WTC11 (cell line): Measurements from ENCODE around the gene CD247. TPM values are rescaled to one million over a fixed set of nuclear protein-coding genes. Genes with fewer than 3 reads are reported as not detected.

Source experiments
- ATAC-seq: fragments of 200-7000 bp; cut with Tn5 transposase; 2 replicates; pipeline ENCODE4 v1.10.0; 2021; ENCODE audit warnings: mild to moderate bottlenecking, moderate library complexity
- Bru-seq: library from RNA; stranded (reverse); fragments of 400-500 nt; gene quantifications from one replicate; lab custom pipeline; 2021; lab: Mats Ljungman, UMichigan
- CTCF ChIA-PET: fragments of 300-600 bp; sonication (Branson Sonifier 250); formaldehyde crosslinking; loops from one replicate; lab custom pipeline; 2021; ENCODE audit warnings: antibody characterized with exemption; lab: Charles Lee
- POLR2A ChIA-PET: fragments of 350-600 bp; sonication (Branson Sonifier 250); formaldehyde crosslinking; loops from one replicate; lab custom pipeline; 2021; ENCODE audit warnings: antibody characterized with exemption; lab: Charles Lee
- DNase-seq: peaks from one replicate; pipeline ENCODE4 v3.0.0; 2021; ENCODE audit warnings: low spot score
- H3K27ac Mint-ChIP-seq: 2 replicates; pipeline ENCODE4 v1.8.0; 2021; ENCODE audit warnings: mixed read lengths
- H3K27me3 Mint-ChIP-seq: 2 replicates; pipeline ENCODE4 v1.8.0; 2021; ENCODE audit warnings: low read depth, mild to moderate bottlenecking, moderate library complexity, mixed read lengths
- H3K36me3 Mint-ChIP-seq: 2 replicates; pipeline ENCODE4 v1.8.0; 2021; ENCODE audit warnings: mixed read lengths
- H3K4me1 Mint-ChIP-seq: 2 replicates; pipeline ENCODE4 v1.8.0; 2022; ENCODE audit warnings: mixed read lengths
- H3K4me3 Mint-ChIP-seq: 2 replicates; pipeline ENCODE4 v1.8.0; 2021; ENCODE audit warnings: mild to moderate bottlenecking, moderate library complexity, mixed read lengths
- H3K9me3 Mint-ChIP-seq: 2 replicates; pipeline ENCODE4 v1.8.0; 2021; ENCODE audit warnings: mixed read lengths
- ETV6 ChIP-seq: sonication (generic); formaldehyde crosslinking; IDR thresholded peaks from 2 replicates; pipeline ENCODE4 v1.8.1; 2022; ENCODE audit warnings: mild to moderate bottlenecking, missing genetic modification reagents
- FOXJ3 ChIP-seq: sonication (generic); formaldehyde crosslinking; IDR thresholded peaks from 2 replicates; pipeline ENCODE4 v1.9.0; 2021; ENCODE audit warnings: missing genetic modification reagents, mild to moderate bottlenecking, borderline replicate concordance
- FOXK1 ChIP-seq: sonication (generic); formaldehyde crosslinking; IDR thresholded peaks from 2 replicates; pipeline ENCODE4 v1.8.0; 2022; ENCODE audit warnings: mild to moderate bottlenecking, moderate library complexity, missing genetic modification reagents
- GABPB1 ChIP-seq: sonication (generic); formaldehyde crosslinking; IDR thresholded peaks from 2 replicates; pipeline ENCODE4 v1.8.1; 2023; ENCODE audit warnings: mild to moderate bottlenecking, missing genetic modification reagents
- GTF2I ChIP-seq: fragments of 250-450 bp; sonication (Bioruptor Pico); conservative IDR thresholded peaks from 2 replicates; pipeline ENCODE4 v1.4.0; 2021; ENCODE audit warnings: mild to moderate bottlenecking
- NFATC4 ChIP-seq: fragments of 250-450 bp; sonication (Bioruptor Pico); IDR thresholded peaks from 2 replicates; pipeline ENCODE4 v1.9.0; 2021; ENCODE audit warnings: mild to moderate bottlenecking
- NFE2L1 ChIP-seq: sonication (generic); formaldehyde crosslinking; IDR thresholded peaks from 2 replicates; pipeline ENCODE4 v1.8.1; 2023; ENCODE audit warnings: missing genetic modification reagents
- NR2C2 ChIP-seq: sonication (generic); formaldehyde crosslinking; IDR thresholded peaks from 2 replicates; pipeline ENCODE4 v1.8.0; 2022; ENCODE audit warnings: mild to moderate bottlenecking, missing genetic modification reagents
- OVOL2 ChIP-seq: fragments of 250-450 bp; sonication (Bioruptor Pico); IDR thresholded peaks from 2 replicates; pipeline ENCODE4 v1.9.0; 2021; ENCODE audit warnings: mild to moderate bottlenecking, borderline replicate concordance
- SMAD4 ChIP-seq: sonication (generic); formaldehyde crosslinking; IDR thresholded peaks from 2 replicates; pipeline ENCODE4 v1.8.0; 2022; ENCODE audit warnings: mild to moderate bottlenecking, missing genetic modification reagents
- SOX15 ChIP-seq: fragments of 250-450 bp; sonication (Bioruptor Pico); IDR thresholded peaks from 2 replicates; pipeline ENCODE4 v1.9.0; 2021; ENCODE audit warnings: mild to moderate bottlenecking
- ZNF219 ChIP-seq: sonication (generic); formaldehyde crosslinking; IDR thresholded peaks from 2 replicates; pipeline ENCODE4 v1.8.0; 2023; ENCODE audit warnings: missing genetic modification reagents, mild to moderate bottlenecking, borderline replicate concordance
- ZNF232 ChIP-seq: sonication (generic); formaldehyde crosslinking; IDR thresholded peaks from 2 replicates; pipeline ENCODE4 v1.8.0; 2022; ENCODE audit warnings: mild to moderate bottlenecking, missing genetic modification reagents
- long read RNA-seq, 3 experiments: library from RNA in 1 of 3; library from capped mRNA in 1 of 3; library from polyadenylated mRNA in 1 of 3; unstranded in 2 of 3; stranded (forward) in 1 of 3; transcript quantifications; one replicate each; pipeline ENCODE4 v2.0.0, GENCODE V29; 2021
- total RNA-seq: library from RNA; stranded (reverse); gene quantifications from 3 replicates; pipeline ENCODE4 v1.2.3, GENCODE V29; 2021
- TF ChIP-seq, protein P1 (sequence below): sonication (generic); formaldehyde crosslinking; conservative IDR thresholded peaks from 2 replicates; pipeline ENCODE4 v1.8.1; 2022; ENCODE audit warnings: mild to moderate bottlenecking, missing genetic modification reagents
- TF ChIP-seq, protein P2 (sequence below): fragments of 250-450 bp; sonication (Bioruptor Pico); IDR thresholded peaks from 2 replicates; pipeline ENCODE4 v1.9.0; 2021; ENCODE audit warnings: moderate library complexity, mild to moderate bottlenecking, inconsistent platforms, borderline replicate concordance
- TF ChIP-seq, protein P3 (sequence below): sonication (generic); formaldehyde crosslinking; IDR thresholded peaks from 2 replicates; pipeline ENCODE4 v1.8.1; 2023; ENCODE audit warnings: mild to moderate bottlenecking, missing genetic modification reagents
- TF ChIP-seq, protein P4 (sequence below): sonication (generic); formaldehyde crosslinking; IDR thresholded peaks from 2 replicates; pipeline ENCODE4 v1.8.1; 2022; ENCODE audit warnings: mild to moderate bottlenecking, moderate library complexity, missing genetic modification reagents
- TF ChIP-seq, protein P5 (sequence below): sonication (generic); formaldehyde crosslinking; IDR thresholded peaks from 2 replicates; pipeline ENCODE4 v1.8.0; 2022; ENCODE audit warnings: mild to moderate bottlenecking, missing genetic modification reagents
- TF ChIP-seq, protein P6 (sequence below): sonication (generic); formaldehyde crosslinking; IDR thresholded peaks from 2 replicates; pipeline ENCODE4 v1.8.1; 2023; ENCODE audit warnings: mild to moderate bottlenecking, missing genetic modification reagents
- TF ChIP-seq, protein P7 (sequence below): sonication (generic); formaldehyde crosslinking; IDR thresholded peaks from 2 replicates; pipeline ENCODE4 v1.8.0; 2022; ENCODE audit warnings: mild to moderate bottlenecking, missing genetic modification reagents
- TF ChIP-seq, protein P8 (sequence below): fragments of 250-450 bp; sonication (Bioruptor Pico); IDR thresholded peaks from 2 replicates; pipeline ENCODE4 v1.9.0; 2021; ENCODE audit warnings: mild to moderate bottlenecking
- TF ChIP-seq, protein P9 (sequence below): sonication (generic); formaldehyde crosslinking; IDR thresholded peaks from 2 replicates; pipeline ENCODE4 v1.8.1; 2022; ENCODE audit warnings: low read depth, mild to moderate bottlenecking, moderate library complexity, missing genetic modification reagents, borderline replicate concordance

CD247 gene
- 1.0 to 1.8 TPM (median 1.8 TPM) in 3 replicates for total RNA-seq
- percentile 12 among the genes with signal in this experiment for Bru-seq, nascent RNA
- long read RNA-seq, experiment 1 = 0 reads
- long read RNA-seq, experiment 2 = 0 reads
- long read RNA-seq, experiment 3, partial matches to known transcripts = 1 of 7 reads
- long read RNA-seq, experiment 3, other reads (novel, unspliced or antisense) = 3 of 7 reads

DNA sequence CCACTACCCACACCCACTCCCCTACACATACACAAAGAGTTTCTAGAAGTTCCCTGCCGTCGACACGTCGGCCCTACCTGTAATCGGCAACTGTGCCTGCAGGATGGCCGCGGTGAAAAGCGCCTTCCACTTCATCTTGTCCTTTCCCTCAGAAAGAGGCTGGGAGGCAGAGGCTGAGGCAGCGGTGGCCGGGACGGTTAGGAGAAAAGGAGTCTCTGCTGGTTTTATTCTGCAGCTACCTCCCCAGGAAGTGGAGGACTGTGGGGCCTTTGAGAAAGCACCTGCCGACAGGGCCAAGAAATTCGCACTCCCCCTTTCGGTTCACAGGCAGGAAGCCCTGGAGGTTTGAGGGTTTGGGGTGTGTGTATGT lies at the start of gene CD247:
CD247 (minus strand) TSS at position 199 of the 370 bp plus-strand sequence; CDS start at position 135, 64 bp downstream.
- ChIA-PET POLR2A (no interaction called here), CTCF (interaction anchor here (0.6 to 2.1 kb wide), 3 partner anchors 16 to 22 kb away, joined by 3 to 6 read pairs (median 4); no protein-coding TSS in a partner anchor)
- DNase-seq (no peak), ATAC-seq (no peak)
- no peak within 1 kb of the TSS for H3K27ac Mint-ChIP-seq
- H3K4me3 Mint-ChIP-seq = no peak within 1 kb of the TSS
- TF ChIP-seq NR2C2 (no peak), GABPB1 (CRISPR knock-in tag) (no peak), ZNF232 (CRISPR knock-in tag) (no peak)
- TF ChIP-seq, protein P1, sequence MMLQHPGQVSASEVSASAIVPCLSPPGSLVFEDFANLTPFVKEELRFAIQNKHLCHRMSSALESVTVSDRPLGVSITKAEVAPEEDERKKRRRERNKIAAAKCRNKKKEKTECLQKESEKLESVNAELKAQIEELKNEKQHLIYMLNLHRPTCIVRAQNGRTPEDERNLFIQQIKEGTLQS (CRISPR knock-in tag) = no peak
- no peaks in the 10 kb centered on the region for H3K9me3 Mint-ChIP-seq
- H3K27me3 Mint-ChIP-seq = no peaks in the 10 kb centered on the region; the same call in 1 of the 2 replicates
- no peaks in the 10 kb centered on the region for H3K36me3 Mint-ChIP-seq
- H3K4me1 Mint-ChIP-seq = 0 out of 2 replicates have a peak, but pooled peaks cover 3% of the 10 kb centered on the region

DNA sequence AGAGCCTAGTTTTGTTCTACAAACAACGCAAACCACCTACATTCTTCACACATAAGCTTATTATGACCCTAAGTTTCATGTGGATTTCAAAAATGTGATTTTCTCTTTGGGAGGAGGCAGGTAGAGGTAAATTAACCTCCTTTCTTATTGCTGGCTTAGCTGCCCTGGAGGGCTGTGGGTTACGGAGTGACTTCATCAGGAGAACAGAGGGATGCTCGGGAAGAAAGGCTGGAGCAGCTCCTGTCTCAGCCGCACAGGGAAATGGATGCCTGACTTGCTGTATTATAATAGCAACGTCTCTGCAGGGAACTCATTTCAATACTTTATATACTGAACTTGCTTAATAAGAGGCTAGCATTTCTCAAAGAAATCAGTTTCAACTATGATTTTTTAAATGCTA lies 49.3 kb upstream of the CD247 start:
- 0 out of 2 replicates have a peak, but pooled peaks cover 3% of the 10 kb centered on the region for H3K4me1 Mint-ChIP-seq
- H3K4me3 Mint-ChIP-seq = no peak overlapping the region
- peaks cover 16% of the 10 kb centered on the region for H3K9me3 Mint-ChIP-seq
- POLR2A ChIA-PET = no interaction called here
- no peak; the same call in 1 of the 2 replicates for ATAC-seq
- H3K27ac Mint-ChIP-seq = no peak overlapping the region
- TF ChIP-seq SOX15 = no peak
- TF ChIP-seq, protein P2, sequence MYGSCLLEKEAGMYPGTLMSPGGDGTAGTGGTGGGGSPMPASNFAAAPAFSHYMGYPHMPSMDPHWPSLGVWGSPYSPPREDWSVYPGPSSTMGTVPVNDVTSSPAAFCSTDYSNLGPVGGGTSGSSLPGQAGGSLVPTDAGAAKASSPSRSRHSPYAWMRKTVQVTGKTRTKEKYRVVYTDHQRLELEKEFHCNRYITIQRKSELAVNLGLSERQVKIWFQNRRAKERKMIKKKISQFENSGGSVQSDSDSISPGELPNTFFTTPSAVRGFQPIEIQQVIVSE (CRISPR knock-in tag) = no peak
- no peak for TF ChIP-seq GABPB1 (CRISPR knock-in tag)
- TF ChIP-seq FOXJ3 (CRISPR knock-in tag) = no peak
- TF ChIP-seq ZNF219 (CRISPR knock-in tag) = no peak
- TF ChIP-seq, protein P3, sequence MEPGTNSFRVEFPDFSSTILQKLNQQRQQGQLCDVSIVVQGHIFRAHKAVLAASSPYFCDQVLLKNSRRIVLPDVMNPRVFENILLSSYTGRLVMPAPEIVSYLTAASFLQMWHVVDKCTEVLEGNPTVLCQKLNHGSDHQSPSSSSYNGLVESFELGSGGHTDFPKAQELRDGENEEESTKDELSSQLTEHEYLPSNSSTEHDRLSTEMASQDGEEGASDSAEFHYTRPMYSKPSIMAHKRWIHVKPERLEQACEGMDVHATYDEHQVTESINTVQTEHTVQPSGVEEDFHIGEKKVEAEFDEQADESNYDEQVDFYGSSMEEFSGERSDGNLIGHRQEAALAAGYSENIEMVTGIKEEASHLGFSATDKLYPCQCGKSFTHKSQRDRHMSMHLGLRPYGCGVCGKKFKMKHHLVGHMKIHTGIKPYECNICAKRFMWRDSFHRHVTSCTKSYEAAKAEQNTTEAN (CRISPR knock-in tag) = no peak
- no peak for TF ChIP-seq FOXK1 (CRISPR knock-in tag)
- TF ChIP-seq NFATC4 = no peak
- TF ChIP-seq, all 79 proteins: peak for 0
- CTCF ChIA-PET = interaction anchor here (0.8 to 5.7 kb wide), 3 partner anchors 14 to 347 kb away, joined by 3 to 34 read pairs (median 3); partner anchors contain the start of genes CREG1 and POU2F1
- Mint-ChIP-seq H3K36me3 (peaks cover 6% of the 10 kb centered on the region; the same call in 1 of the 2 replicates), H3K27me3 (0 out of 2 replicates have a peak, but pooled peaks cover 2% of the 10 kb centered on the region)
- DNase-seq = no peak

DNA sequence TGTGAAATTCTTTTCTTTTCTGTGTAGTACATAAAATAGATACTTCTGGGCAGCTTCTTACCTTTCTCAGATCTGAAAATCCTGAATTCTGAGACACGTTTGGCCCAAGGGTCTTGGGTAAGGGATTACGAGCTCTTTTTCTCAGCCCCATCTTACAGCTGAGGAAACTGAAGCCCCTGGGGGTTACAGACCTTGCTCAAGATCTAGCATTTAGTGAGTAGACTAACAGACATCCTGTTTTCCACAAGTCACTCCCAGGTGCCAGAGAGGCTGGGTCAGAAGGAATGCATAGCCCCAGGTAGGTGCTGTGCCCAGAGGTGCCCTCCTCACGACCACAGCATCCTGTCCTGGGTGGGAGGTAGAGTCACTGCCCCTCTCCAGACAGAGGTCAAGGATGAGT lies 48.4 kb upstream of the CD247 start:
- Mint-ChIP-seq H3K27ac (no peak overlapping the region), H3K9me3 (peaks cover 9% of the 10 kb centered on the region; the same call in 1 of the 2 replicates), H3K27me3 (0 out of 2 replicates have a peak, but pooled peaks cover 2% of the 10 kb centered on the region), H3K4me1 (0 out of 2 replicates have a peak, but pooled peaks cover 3% of the 10 kb centered on the region), H3K4me3 (no peak overlapping the region), H3K36me3 (no peaks in the 10 kb centered on the region)
- ChIA-PET CTCF (interaction anchor here (0.6 to 5.7 kb wide), 4 partner anchors 11 to 393 kb away, joined by 3 to 34 read pairs (median 6); partner anchors contain the start of gene CREG1), POLR2A (no interaction called here)
- TF ChIP-seq NFATC4 (no peak), GTF2I (no peak), SMAD4 (CRISPR knock-in tag) (no peak), ETV6 (CRISPR knock-in tag) (no peak), OVOL2 (CRISPR knock-in tag) (no peak), NFE2L1 (CRISPR knock-in tag) (no peak), SOX15 (no peak)
- TF ChIP-seq, protein P4, sequence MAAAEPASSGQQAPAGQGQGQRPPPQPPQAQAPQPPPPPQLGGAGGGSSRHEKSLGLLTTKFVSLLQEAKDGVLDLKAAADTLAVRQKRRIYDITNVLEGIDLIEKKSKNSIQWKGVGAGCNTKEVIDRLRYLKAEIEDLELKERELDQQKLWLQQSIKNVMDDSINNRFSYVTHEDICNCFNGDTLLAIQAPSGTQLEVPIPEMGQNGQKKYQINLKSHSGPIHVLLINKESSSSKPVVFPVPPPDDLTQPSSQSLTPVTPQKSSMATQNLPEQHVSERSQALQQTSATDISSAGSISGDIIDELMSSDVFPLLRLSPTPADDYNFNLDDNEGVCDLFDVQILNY (CRISPR knock-in tag) = no peak
- TF ChIP-seq, protein P5, sequence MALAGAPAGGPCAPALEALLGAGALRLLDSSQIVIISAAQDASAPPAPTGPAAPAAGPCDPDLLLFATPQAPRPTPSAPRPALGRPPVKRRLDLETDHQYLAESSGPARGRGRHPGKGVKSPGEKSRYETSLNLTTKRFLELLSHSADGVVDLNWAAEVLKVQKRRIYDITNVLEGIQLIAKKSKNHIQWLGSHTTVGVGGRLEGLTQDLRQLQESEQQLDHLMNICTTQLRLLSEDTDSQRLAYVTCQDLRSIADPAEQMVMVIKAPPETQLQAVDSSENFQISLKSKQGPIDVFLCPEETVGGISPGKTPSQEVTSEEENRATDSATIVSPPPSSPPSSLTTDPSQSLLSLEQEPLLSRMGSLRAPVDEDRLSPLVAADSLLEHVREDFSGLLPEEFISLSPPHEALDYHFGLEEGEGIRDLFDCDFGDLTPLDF = no peak
- TF ChIP-seq, protein P6, sequence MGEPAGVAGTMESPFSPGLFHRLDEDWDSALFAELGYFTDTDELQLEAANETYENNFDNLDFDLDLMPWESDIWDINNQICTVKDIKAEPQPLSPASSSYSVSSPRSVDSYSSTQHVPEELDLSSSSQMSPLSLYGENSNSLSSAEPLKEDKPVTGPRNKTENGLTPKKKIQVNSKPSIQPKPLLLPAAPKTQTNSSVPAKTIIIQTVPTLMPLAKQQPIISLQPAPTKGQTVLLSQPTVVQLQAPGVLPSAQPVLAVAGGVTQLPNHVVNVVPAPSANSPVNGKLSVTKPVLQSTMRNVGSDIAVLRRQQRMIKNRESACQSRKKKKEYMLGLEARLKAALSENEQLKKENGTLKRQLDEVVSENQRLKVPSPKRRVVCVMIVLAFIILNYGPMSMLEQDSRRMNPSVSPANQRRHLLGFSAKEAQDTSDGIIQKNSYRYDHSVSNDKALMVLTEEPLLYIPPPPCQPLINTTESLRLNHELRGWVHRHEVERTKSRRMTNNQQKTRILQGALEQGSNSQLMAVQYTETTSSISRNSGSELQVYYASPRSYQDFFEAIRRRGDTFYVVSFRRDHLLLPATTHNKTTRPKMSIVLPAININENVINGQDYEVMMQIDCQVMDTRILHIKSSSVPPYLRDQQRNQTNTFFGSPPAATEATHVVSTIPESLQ = no peak
- TF ChIP-seq, protein P7, sequence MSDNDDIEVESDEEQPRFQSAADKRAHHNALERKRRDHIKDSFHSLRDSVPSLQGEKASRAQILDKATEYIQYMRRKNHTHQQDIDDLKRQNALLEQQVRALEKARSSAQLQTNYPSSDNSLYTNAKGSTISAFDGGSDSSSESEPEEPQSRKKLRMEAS (CRISPR knock-in tag) = no peak
- TF ChIP-seq, protein P8, sequence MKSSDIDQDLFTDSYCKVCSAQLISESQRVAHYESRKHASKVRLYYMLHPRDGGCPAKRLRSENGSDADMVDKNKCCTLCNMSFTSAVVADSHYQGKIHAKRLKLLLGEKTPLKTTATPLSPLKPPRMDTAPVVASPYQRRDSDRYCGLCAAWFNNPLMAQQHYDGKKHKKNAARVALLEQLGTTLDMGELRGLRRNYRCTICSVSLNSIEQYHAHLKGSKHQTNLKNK (CRISPR knock-in tag) = no peak
- TF ChIP-seq, protein P9, sequence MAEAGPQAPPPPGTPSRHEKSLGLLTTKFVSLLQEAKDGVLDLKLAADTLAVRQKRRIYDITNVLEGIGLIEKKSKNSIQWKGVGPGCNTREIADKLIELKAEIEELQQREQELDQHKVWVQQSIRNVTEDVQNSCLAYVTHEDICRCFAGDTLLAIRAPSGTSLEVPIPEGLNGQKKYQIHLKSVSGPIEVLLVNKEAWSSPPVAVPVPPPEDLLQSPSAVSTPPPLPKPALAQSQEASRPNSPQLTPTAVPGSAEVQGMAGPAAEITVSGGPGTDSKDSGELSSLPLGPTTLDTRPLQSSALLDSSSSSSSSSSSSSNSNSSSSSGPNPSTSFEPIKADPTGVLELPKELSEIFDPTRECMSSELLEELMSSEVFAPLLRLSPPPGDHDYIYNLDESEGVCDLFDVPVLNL (CRISPR knock-in tag) = no peak
- no peak for ATAC-seq
- no peak for DNase-seq
